ENCODE results near the gene RGPD4.
"Not testable (repeated sequence)": the region's sequence is repeated elsewhere in the genome, so short reads cannot be mapped to it uniquely, and the experiment has no call there.

The RGPD4 gene

DNA sequence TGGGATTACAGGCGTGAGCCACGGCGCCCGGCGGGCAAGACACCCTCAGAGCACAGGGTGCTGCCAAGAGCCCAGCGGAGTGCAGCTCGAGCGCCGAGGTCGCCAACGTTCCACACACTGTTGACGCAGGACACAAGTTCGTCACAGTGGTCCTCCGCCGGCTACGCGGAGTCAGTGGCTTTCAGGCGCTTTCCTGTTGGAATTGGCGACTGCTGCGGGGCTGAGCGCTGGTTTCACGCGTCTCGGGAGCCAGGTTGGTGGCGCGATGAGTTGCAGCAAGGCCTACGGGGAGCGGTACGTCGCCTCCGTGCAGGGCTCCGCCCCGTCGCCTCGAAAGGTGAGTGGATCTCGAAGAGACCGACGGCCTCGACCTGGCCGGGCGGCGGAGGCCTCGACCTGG is at the start of gene RGPD4:
Gene RGPD4, plus strand, starts transcription at position 144 of the 400 bp plus-strand sequence. Its CDS starts 122 bp downstream, at position 266.
- DNase-seq (ENCODE audit: low read depth in 2 of 2), result not testable (repeated sequence)

DNA sequence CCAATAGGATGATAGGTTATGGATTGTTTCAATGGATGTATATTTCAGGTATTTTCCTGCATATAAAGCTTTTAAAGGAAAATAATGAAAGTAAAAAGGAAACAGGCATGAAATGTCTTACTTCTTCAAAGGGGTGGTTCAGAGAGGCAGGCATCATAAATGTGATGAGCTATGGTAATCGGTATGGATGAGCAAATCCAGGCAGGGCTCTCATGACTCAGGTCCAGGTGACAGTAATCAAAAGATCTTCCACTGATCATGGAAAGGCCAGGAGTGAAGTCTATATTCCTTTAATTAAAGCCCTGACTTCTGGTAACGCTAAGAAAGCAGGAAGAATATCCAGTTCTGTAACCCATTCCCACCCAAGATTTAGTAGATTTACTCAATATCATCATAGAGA is 48.7 kb upstream of the RGPD4 start:
- DNase-seq (ENCODE audit: low read depth in 2 of 2), result no peak

DNA sequence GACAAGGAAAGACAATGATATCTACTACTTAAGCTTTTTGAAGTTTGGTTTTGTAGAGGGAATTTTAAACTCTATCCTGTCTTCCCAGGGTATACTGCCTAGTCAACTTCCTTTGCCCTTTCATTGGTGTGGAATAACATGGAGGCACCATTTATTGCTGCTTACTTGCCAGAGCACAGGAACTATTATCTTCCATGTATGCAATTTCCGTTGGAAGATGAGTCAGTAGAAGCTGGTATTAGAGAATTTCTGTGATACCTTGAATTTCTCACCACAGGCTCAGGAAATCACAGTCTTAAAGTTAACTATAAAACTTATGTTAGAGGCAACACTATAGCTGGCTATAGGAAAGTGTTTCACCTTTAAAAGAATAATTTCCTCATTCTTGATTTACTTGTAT is 40.9 kb upstream of the RGPD4 start:
- no peak for DNase-seq (ENCODE audit: low read depth in 2 of 2)

DNA sequence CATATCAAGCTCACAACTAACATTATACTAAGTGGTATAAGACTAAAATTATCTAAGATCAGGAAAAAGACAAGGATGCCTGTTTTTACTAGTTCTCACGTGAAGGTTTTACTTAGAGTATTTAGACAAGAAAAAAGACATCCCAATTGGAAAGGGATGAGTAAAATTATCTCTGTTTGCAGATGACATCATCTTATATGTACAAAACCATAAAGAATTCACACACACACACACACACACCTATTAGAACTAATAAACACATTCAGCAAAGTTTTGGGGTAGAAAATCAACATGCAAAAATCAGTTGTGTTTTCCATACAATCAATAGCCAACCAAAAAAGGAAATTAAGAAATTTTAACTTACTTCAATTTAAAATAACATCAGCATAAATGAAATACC is 35.9 kb upstream of the RGPD4 start:
- no peak for DNase-seq (ENCODE audit: low read depth in 2 of 2)

DNA sequence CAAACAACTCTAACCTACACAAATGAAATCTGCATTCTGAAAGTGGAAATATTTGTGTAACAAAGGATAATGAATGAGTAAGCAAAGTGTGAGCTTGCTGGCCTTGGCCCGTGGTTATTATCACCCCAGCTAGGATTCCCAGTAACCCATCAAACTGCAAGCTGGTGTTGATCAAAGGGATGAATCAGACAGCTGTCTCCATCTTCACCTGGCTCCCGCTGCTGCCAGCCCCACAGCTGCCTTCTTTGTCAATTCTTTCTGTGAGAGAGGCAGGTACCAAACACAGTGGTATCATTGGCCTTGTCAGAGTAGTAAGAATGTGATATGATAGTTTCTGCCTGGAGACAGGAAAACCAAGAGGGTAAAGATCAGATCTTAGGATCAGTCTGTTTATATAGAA is 25.2 kb upstream of the RGPD4 start:
- DNase-seq (ENCODE audit: low read depth in 2 of 2), result no peak

DNA sequence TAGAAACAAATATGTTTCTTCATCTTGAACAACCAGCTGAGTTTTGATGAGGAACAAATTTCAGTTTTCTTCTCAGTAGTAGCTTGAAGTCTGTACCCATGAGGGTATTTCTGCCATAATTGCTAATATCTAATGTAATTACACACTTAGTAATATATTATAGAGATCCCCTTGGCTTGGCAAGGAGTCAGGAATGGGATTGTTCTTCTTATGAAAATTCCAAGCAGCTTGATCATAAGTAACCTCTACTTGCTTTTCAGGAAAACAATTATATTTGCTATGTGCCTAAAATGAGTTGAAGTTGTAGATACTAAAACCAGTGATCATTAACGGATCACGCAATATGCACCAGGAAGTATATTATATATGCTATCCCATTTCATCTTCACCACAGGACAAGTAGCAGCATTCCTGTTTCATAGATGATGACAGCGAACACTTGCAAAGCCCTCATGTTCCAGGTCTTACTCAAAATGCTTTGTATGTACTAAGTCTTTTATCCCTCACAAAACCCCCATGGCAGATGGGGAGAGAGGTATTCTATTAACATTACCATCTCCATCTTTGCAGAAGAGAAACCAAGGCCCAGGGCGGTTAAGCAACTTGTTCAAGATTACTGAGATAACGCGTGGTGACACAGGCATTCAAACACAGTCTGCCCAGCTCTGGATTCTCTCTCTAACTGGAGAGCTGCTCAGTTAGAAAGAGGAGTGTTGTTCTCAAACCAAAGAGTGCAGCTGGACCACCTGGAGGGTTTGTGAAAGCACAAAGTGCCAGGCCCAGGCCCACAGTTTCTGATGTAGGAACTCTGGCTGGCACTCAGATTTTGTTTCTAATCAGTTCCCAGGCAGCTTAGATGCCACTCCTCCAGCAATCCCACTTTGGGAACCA is 21.8 kb upstream of the RGPD4 start:
- DNase-seq (ENCODE audit: low read depth in 2 of 2), result no peak

DNA sequence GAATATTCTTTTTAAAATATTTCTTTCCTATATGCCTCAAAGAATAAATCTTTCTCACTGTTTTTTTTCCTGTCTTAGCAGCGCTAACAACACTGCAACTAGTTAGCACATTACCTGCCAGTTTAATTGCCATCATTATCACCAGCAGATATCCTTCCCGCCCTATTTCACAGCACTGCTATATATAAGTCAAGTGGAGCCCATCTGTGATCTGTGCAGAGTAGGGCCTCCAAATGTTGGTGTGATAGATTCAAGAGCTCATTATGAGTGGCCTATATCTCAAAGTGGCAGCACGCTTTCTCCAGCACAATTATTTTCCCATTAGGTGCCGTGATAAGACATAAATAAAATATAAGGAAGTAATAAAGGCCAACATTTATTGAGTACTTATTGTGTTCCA is 19.8 kb upstream of the RGPD4 start:
- DNase-seq (ENCODE audit: low read depth in 2 of 2), result no peak

DNA sequence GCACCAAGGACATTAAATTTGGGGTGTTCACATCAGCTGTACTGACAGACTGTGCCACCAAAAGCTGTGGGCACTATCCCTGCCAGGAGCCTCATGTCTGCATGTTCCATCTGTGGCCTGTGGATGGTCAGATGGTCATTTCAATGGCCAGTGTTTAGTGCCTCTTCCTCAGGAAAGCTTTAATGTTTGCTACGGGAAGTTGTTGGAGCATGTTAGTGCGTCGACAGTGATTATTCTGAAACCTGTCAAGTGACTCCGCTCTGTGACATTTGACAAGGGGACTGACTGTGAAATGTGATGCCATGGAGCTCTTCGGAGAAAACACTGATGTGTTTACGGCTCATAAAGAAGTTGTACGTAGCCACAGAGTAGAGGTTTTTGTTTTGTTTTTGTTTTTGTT is 18.7 kb upstream of the RGPD4 start:
- DNase-seq (ENCODE audit: low read depth in 2 of 2), result no peak

DNA sequence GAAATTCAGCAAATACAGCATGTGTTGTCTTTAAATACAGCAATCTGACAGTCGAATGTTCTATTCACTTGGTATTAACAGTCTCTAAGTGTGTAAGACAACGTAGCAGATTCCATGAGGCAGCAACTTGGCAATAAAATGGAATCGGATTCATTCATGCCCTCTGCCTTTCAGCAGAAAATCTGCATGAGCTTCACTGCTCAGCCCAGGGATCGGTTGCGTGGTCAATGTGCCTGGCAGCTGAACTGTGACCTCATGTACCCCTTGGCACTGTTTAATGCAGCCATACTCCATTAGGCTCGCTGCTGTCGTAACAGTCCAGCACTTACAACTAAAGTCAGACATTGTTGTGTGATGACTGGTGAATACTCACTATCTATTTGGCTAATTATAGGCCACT is 17.7 kb upstream of the RGPD4 start:
- DNase-seq (ENCODE audit: low read depth in 2 of 2), result no peak

DNA sequence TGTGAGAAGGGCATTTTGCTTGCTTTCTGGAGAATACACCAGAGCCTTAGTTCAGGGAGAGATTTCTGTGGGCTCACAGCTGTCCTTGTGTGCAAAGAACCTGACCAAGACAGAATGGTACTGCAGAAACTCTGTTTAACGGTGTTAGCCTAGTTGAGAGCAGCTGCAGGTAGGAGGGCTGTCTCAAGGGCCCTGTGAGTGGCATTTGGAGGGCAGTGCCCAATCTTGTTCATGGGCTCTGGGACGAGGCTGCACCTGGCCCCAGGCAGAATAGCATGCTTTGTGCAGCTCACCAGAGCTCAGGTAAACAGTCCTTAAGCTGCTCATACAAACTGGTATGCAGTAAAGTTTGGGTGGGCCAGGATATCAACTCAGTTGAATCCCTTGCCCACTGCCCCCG is 16.9 kb upstream of the RGPD4 start:
- no peak for DNase-seq (ENCODE audit: low read depth in 2 of 2)

DNA sequence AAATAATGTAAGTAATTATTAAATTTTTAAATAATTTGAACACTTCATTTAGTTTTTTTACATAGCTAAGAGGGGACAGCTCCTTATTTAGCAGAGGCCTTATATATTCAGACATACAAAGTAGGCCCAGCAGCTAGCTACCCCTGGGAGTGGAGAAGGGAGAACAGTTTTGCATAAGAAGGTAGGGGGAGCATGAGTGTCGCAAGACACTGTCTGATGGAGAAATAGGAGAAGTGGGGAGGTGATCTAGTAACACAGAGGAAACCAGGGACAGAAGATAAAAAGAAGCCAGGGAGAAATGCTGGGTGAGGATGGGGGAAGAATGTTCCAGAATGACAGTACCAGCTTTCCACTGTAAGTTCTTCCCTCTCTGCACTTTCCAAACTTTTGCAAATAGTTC is 16.0 kb upstream of the RGPD4 start:
- no peak for DNase-seq (ENCODE audit: low read depth in 2 of 2)

DNA sequence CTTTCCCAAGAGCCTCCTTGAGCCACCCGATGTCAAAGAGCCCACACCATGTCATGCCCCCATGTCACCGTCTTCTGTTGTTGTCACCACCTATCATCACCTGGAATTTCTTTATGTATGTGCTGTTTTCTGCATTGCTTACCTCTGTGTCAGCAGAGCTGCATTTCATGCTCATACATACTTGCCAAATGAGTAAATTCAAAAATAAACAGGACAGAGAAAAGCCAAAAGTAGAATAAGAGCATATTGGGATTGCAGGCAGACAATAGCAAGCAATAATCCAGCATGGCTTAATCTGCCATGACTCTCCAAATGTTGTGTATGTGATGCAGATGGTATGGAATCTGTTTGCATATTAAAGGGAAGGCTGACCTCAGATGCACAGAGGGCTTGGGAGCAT is 15.3 kb upstream of the RGPD4 start:
- DNase-seq (ENCODE audit: low read depth in 2 of 2), result no peak

DNA sequence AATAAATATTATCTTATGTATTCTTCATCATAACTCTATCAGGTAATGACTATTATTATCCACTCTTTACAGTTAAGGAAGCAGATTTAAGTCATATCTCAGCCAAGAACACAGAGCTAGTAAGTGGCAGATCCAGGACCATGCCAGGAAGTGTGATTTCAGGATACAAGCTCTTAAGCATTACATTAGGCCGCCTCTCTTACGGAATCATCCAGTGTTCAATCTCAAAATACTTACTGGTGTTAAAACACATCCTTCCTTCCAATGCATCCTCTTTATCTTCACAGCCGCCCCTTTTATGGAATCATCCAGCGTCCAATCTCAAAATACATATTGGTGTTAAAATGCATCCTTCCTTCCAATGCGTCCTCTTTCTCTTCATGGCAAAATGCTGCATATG is 14.7 kb upstream of the RGPD4 start:
- DNase-seq (ENCODE audit: low read depth in 2 of 2), result no peak

DNA sequence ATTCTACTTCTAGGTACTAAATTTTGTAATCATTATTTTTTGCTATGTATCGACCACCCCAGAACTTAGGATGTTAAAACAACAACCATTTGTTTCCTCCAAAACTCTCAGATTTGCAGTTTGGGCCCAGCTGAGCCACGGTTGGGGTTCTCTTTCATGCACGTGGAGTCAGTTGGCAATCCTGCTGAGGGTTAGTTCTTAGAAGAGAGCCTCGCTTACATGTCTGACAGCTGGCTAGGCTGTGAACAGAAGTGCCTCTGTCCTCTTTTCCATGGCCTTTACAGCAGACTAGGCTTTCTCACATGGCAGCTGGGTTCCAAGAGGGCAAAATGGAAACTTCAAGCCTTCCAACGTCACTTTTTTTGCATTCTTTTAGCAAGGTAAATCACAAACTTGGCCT is 9.3 kb upstream of the RGPD4 start:
- no peak for DNase-seq (ENCODE audit: low read depth in 2 of 2)

DNA sequence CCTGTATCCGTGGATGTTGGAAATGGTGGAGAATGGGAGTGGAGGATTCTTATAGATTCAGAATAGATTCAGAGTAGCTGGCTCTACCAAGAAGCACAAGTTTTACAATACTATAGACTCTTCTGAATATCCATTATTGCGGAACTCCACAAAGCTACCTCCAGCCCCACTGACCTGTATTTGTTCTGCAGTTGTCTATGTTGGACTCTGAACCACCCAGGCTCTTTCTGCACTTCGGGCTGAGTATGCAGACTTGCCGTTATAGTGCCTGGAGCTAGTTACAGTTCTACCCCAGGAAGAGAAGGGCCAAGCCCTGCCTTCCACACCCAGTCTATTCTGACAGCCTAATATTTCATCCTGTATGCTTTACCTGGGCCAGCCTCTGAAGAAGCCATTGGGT is 4.4 kb upstream of the RGPD4 start:
- DNase-seq (ENCODE audit: low read depth in 2 of 2), result no peak

DNA sequence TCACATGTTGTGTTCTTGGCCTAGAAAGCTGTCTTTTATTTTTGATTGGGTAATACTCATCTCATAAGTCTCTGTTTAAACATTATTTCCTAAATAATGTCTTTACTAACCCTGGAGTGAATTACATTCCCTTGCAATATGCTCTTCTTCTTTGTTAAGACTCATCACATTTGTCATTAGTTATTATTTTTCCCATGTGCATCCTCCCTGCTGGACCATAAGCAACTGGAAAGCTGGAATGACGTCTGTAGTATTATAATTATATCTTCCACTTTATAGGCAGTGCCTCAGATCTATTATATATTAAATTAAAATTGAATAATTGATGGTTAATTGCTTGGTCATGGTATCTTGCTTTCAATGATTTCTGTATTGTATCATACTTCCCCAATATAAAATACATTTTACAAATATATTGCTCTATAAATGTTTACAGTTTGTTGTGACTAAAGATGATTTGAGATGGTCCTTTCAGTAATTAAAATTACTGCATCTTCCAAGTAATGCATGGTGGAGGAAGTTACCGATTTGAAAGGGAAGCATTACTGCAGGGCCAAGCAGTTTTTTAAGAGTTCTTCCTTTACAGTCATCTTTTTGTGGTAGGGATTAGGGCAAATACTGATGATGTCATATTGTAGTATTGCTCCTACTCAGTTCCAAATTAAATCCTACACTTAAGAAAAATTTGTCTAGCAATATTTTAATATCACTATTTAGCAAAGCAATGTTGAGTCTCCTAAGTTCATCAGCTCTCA is 2.1 kb upstream of the RGPD4 start:
- no peak for DNase-seq (ENCODE audit: low read depth in 2 of 2)

DNA sequence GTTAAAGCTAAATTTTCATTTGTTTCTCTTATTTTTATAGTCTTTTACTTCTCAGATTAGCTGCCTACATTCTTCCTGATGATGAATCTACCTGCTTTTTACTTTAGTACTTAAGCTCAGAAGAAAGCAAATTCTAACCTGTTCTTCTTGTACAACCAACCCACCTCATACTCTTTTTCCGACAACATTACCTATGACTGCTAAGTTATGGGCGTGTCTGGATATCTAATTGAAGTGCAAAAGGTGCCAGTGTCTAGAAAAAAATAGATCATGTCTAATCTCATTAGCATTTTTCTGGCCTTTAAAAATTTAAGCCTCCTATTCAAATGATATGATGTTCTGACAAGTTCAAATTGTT is 1.5 kb upstream of the RGPD4 start:
- DNase-seq (ENCODE audit: low read depth in 2 of 2), result no peak

DNA sequence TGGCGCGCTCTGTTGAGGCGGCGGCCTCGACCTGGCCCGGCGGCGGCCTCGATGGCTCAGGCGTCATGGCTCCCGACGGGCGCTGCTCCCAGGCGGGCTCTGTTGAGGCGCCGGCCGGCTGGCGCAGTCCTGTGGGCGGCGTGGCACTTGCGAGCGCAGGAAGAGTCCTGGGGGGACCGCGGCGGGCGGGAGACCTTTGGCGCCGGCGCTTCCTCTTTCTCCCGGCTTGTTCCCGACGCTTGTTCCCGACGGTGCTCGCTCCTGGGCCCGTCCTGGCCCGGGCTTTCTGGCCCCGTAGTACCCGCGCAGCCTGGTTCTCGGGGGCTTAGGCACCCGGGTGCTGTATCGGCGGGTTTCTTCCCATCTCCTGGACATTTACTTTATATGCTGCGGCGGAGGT is 2.8 kb downstream of the RGPD4 start:
- DNase-seq (ENCODE audit: low read depth in 2 of 2), result not testable (repeated sequence)

DNA sequence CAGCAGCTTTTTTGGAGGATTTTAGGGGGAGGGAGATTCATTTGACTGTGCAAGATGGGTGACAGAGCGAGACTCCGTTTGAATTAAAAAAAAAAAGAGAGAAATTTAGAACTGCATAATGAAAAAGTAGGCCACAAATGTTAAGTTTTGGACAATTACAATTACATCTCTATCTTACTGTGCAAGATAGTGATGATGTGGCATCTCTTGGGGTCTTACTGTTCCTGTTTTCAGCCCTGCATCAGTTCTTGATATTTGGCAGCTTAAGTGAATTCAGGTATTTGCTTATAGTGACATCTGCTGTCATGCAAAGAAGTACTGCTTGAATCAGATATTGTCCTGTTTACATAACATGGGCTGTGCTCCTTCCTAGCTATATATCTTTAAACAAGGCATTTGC is 6.5 kb downstream of the RGPD4 start:
- not testable (repeated sequence) for DNase-seq (ENCODE audit: low read depth in 2 of 2)

DNA sequence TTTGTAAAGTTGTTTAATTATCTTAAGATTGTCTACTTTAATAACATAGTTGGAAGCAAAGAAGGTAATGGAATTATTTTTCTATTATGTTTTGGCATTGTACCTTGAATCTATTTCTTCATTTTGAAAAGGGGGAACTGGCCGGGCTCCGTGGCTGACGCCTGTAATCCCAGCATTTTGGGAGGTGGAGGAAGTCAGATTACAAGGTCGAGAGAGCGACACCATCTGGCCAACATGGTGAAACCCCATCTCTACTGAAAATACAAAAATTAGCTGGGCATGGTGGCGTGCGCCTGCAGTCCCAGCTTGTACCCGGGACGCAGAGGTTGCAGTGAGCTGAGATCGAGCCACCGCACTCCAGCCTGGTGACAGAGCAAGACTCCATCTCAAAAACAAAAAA is 6.9 kb downstream of the RGPD4 start:
- DNase-seq (ENCODE audit: low read depth in 2 of 2), result not testable (repeated sequence)

DNA sequence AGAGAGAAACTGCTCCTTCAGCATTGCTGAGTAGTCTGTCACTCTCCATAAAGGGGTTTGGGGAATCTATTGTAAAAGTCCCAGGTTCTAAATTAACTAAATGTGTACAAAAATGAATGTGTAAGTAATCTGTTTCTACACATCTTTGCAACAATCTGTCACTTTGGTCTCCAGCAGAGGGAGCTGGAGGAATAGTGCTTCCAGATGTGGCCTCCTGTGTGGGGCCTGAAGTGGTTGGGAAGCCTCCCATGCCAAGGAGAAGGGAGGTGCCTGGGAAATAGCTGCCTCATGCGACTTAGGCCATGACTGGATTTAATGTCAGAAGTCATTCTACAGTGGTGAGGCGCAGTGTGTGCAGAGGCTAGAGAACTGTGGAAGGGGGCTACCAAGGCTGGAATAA is 89.4 kb downstream of the RGPD4 start:
- DNase-seq (ENCODE audit: low read depth in 2 of 2), result not testable (repeated sequence)

DNA sequence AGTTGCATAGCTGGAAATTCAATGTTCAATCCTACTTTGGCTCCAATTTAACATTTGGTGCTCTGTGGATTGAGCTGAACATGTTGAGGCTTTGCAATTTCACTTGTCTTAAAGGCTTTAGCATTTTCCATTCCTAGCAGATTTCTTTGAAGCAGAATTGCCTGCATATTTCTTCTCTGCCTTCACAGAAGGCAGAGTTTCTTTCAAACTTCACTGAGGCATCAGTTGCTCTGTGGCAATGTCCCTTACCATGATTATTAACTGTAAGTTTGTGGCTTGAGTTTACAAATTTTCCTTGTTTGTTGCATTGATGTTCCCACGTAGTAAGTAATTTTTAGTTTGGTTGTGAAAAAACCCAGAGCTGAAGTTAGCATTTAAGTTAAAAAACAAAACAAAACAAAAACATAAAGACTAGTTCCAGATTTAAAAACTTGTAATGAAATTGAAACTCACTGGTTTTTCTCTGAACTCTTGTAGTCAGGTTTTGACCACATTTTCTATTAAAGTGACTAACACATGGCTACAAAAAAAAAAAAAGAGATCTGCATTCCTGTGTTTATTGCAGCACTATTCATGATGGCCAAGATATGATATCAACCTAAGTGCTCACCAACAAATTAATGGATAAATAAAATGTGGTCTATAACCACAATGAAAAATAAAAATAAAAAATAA is 90.1 kb downstream of the RGPD4 start:
- not testable (repeated sequence) for DNase-seq (ENCODE audit: low read depth in 2 of 2)
